COLO829 (cell line): ENCODE measurements around the gene RASGEF1C.
"Not testable (repeated sequence)": the region's sequence is repeated elsewhere in the genome, so short reads cannot be mapped to it uniquely, and the experiment has no call there.

Source experiments
- DNase-seq: peaks from one replicate; pipeline ENCODE4 v3.0.0; 2012; ENCODE audit warnings: low spot score

The RASGEF1C gene

DNA sequence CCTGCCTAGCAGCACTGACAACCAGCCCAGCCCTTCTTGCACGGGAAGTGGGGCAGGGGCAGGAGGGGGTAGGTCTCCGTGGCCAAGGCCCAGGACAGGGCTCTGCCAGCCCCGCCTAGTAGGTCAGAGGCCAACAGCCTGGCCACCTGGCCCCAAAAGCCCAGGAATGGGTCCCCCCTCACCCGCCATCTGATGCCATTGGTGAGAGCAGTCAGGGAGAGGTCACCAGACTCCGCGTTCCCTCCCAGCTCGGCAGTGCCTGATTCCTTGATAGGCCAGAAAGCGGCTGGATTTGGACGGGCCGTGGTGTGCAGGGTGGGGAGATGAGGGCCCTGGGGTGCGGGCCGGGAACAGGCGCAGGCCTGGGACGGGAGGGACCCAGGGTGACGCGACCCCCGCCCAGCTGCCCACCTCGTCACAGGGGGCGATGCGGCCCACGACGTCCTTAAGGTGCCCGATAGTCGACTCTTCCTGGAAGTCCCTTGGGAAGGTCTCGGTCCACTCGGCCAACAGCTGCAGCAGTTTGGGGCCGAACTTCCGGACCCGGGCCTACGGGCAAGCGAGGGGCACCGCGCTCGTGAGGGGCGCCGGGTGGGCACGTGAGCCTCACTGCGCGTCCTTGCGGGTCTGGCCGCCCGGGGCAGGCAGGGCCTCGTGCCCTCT is 72.9 kb downstream of the RASGEF1C start:
- DNase-seq = no peak

DNA sequence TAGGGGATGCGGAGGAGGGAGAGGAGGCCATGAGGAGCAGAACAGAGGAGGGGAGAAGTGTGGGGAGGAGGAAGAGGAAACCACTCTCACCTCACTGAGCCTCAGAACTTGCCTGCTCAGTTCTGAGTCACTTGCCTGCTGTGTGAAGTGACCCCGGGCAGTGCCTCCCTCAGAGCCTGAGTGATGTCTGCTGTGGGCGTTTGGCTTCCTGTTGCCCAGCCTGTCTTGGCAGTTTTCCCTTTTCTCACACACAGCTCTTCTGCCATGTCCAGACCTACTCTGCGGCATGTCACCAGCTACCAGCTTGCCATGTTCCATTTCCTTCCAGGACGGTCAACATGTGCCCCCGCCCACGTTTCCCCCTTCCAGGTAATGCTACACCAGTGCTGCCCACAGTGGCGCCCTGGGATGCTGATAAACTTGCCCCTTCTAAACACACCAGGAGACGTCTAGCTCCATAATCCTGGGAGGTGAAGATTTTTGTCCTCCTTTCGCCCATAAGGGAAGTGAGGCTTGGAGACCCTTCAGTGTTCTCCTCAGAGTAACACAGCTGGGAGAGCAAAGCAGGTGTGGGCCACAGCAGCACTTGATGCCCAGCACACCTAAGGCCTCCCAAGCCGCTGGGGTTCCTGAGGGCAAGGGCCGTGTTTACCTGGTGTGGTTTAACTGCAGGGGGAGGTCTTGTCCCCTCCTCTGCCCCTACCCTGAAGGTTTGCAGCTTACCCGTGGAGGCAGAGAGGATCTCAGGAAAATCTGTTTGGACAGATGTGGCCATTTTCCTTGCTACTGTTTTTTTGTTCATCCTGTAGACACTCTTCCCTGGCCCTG is 73.7 kb downstream of the RASGEF1C start:
- peak; percentile 49 for DNase-seq

DNA sequence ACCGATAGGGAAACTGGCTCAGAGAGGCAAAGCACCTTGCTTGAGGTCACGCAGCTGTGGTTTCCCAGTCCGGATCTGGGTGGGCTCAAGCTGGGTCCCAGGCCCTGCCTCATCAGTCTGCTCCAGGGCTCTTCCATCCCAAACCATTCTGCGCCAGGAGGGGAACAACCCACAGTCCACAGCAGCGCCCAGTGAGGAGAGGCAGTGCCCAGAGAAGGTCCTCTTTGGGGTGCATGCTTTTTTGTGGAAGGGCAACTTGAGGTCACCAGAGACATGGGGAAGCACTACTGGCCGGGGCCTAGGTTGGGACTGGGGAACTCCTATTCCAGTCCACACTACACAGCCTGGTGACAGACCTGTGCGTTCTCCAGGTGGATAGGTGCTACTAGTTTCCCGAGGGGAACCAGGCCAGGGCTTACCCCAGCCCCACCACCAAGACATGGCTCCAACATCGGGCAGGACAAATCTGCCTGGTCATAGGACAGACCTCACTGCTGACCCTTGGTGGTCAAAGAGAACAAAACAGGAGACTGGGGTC is 75.0 kb downstream of the RASGEF1C start:
- DNase-seq = no peak

DNA sequence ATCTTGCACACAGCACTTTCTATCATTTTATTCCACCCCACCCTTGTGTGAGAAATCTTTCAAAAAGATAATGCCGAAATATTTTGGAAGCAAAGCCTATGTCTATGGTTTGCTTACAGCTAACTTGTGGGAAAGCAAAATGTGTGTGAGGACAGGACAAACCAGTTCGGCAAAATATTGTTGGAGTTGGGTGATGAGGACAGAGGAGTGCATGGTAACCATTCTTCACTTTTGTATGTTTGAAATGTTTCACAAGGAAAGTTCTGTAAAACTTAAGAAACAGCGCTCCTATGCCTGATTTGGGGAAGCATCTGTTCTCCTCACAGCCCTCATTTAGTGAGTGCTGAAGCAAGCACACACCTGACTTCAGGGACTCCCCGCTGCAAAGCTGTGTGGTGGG is 75.5 kb downstream of the RASGEF1C start:
- no peak for DNase-seq

DNA sequence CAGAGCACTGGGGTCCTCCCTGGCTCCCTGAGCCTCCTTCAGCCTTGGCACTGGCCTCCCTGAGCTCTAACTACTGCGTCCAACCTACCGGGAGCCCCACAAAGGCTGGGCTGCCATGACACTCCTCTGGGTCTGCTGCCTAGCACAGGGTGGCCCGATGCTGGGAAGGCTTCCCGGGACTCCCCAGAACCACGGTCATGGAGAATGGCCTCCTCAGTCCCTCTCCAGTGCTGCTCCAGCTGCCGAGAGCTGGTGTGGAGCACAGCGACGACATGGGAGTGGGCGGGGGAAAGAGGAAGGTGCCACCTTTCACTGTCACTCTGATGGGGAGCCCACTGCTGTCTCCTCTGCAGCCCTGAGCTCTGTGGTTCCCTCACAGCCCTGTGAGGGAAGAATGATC is 76.0 kb downstream of the RASGEF1C start:
- no peak for DNase-seq

DNA sequence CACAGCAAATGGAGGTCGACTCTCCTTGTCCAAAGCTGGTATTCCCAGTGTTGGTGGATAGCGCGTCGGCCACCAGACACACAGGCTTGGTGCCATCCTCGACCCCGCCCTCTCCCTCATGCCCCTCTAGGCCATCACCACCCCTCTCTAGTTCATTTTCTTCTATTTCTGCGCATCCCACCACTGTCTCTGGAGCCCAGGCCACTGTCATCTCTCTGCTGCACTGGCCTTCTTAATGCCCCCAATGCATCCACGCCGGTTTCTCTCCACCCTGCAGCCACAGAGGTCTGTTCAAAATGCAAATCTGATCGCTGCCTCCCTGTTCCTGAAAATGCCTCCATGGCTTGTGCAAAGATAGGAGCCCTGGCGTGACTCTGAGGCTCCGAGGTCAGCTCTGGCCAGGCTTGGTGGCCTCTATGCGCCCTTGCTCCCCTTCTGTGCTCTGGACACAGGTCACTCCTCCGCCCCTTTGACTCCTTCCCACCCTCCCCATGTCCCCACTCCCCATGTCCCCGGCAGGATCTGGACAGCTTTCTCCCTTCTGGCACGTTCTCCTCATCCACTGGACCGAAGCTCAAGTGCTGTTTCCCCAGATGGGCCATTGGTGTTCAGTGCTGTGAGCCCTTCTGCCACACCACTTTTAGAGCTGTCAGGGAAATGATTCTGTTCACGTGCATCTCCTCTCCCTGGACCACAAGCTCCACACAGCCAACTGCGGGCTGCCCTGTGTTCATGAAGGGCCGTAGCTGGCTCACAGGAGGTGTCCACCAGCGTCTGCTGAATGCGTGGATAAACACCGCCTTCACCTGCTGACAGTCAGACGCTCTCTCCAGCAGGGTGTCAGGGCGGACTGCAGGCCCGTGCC is 77.9 kb downstream of the RASGEF1C start:
- DNase-seq = no peak

DNA sequence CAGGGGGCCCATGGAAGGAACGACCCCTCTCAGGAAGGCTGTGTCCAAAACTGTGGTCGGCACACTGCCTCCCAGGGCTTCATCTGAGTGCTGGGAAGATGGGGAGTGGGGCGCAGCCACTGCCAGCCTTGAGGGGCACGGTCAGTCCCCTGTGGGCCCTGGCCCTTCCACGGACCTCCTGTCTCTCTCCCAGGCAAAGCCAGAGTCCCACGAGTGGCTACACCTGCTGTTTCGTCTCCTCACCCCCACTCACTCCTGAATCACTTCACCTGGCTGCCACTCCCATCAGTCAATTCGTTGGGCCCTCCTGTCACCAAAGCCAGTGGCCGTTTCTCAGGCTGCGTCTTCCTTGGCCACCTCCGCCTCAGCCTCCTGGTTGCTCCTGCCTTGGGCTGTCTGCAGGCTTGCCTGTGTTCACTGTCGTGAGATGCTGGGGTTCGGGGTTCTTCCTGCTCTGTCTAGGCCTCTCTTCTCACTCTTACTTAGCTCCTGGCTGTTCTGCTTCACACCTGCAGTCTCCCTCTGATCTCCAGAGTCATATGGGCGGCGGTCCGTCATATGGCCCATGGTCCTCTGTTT is 78.6 kb downstream of the RASGEF1C start:
- no peak for DNase-seq

DNA sequence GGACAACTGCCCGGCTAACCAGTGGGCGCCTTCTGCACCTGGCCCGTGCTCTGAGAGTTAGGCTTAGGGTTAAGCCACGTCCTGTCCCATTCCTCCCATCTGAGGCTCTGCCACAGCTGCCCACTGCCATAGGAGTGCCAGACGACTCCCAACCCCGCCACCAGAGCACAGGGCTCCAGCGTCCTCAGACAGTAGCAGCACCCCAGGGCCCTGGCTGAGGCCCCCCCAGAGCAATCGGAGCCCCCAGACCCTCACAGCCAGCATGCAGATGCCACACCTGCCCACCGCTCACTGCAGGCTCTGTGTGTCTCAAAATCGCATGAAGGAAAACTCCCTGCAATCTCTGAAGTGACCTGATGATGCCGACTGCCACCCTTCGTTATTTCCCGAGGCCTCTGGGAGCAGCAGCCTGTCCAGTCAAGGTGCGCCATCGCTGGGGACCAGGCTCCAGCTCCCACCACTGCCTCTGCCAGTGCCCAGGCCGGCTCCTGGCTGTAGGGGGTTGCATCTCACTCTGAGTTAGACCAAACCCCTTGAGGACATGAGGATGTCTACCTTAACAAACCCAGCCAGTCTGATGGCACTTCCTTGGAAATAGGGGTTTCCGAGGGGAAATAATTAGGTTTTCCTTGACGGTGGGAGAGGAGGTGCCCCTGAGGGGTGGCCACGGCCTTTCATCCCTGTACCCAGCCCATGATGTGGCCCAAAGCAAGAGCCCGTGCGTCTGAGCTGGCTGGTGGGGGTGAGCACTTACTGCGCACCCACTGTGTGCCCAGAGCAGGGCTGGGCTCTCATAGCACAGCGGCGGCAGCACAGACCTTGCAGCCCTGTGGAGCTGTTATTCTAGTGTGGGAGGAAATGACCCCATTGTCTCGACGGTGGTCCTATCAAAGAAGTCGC is 79.5 kb downstream of the RASGEF1C start:
- DNase-seq = no peak

DNA sequence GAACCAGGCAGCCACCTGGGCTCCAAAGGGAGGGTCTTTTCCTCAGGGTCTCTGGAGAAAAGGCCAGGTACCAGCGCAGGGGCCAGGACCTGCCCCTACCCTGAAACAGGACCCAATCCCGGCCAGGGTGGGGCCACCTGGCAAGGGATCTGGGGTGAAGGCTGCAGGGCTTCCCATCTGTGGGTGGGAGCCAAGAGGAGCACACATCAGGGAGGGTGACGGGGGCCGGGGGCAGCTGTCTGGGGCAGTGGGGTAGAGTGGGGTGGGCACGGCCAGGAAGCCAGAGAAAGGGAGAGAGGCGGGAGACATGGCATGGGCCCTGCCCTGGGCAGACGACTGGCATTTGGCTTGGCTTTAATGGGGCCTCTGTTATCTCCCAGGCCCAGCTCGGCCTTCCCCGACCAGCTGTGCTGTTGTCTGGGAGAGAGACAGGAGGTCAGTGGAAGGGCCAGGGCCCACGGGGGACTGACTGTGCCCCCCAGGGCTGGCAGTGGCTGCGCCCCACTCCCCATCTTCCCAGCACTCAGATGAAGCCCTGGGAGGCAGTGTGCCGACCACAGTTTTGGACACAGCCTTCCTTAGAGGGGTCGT is 80.2 kb downstream of the RASGEF1C start:
- DNase-seq = no peak

DNA sequence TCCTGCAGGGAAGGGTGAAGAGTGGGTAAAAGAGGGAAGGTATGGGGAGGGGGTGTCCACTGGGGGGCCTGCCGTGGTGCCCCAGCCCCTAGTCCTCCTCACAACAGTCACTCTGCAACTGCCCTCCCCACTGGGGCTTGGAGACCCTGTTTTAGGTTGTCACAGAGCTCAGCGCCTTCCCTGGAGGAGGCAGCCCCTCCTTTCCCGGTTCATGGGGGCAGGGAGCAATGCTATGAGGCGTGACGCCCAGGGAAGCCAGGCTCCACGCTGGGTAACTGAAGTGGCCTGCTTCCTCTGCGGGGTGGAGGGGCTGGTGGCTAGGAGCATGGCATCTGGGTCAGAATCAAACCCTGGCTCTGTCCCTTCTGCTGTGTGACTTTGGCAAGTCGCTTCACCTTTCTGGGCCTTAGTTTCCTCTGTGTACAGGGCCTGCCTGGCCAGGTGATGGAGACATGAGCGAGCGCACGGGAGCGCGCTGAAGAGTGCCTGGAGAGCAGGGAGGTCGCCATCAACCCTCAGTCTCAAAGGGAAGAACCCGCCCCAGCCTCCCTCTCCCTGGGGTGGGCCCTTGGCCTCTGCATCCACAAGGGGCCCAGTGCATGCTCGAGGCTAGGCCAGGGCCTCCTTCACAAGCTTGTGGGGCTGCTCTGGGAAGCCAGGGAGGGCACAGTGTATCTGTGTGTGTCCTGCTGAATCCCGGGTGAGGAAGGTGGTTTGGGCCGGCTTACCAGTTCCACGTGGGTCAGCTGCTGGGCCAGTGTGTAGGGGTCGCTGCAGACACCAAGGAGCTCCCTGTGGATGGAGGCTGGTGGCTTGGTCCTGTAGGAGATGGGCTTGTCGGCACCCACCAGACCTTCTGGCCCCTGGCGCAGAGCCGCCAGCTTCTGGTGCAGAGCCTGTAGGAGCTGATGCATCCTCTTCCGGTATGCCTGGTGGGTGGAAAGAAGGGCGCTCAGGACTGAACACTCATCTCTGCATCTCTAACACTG is 81.0 kb downstream of the RASGEF1C start:
- DNase-seq = no peak

DNA sequence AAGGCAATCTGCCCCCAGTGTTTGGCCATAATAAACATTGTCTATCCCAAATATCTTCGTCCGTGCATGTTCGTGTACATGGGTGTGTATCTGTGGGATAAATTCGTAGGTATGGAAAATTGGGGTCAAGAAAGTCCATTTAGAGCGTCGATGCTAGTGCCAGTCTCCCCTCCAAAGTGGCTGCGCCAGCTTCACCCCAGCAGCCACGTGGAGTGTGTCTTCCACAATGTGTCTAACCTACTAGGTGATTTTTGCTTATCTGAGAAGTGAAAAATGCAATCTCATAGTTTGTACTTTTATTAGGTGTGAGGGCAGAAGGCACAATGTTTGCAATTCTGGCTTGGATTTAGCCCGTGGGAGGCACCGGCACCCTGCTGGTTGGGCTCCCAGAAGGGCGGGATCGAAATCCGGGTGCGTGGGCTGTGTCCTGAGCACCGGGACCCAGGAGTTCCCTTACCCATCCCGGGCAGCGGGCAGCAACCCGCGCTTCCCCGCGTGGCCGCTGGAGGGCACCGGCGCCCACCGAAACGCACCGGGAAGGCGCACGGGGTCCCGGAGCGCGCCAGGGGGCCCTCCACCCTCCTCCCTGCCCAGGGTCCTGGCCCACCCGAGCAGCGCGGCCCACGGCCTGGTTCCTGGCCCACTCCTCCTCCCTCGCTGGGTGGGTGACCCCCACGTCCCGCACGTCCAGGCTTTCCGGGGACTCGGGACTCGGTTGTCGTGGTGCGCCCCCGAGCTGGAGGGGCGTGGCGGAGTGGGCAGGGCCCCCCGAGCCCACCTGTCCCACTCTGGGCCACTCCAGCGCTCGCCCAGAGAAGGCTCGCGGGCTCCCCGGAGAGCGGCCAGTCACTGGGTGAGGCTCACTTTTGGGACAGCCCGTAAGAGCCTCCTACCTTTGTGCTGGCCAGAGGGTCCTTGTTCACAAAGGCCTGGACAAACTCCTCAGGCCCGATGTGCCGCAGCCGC is 82.0 kb downstream of the RASGEF1C start:
- no peak for DNase-seq

DNA sequence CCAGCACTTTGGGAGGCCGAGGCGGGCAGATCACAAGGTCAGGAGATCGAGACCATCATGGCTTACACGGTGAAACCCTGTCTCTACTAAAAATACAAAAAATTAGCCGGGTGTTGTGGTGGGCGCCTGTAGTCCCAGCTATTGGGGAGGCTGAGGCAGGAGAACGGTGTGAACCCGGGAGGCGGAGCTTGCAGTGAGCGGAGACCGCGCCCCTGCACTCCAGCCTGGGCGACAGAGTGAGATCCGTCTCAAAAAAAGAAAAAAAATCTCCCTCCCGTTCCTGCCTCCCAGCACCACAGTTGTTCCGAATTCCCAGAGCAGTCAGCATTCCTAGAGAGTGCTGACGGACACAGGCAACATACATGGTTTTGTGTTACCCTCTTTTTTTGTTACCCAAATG is 82.9 kb downstream of the RASGEF1C start:
- not testable (repeated sequence) for DNase-seq

DNA sequence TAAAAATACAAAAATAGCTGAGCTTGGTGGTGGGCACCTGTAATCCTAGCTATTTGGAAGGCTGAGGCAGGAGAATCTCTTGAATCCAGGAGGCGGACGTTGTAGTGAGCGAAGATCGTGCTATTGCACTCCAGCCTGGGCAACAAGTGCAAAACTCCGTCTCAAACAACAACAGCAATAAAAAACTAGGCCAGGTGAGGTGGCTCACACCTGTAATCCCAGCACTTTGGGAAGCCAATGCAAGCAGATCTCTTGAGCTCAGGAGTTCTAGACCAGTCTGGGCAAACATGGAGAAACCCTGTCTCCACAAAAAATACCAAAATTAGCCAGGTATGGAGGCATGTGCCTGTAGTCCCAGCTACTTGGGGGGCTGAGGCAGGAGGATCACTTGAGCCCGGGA is 84.3 kb downstream of the RASGEF1C start:
- not testable (repeated sequence) for DNase-seq

DNA sequence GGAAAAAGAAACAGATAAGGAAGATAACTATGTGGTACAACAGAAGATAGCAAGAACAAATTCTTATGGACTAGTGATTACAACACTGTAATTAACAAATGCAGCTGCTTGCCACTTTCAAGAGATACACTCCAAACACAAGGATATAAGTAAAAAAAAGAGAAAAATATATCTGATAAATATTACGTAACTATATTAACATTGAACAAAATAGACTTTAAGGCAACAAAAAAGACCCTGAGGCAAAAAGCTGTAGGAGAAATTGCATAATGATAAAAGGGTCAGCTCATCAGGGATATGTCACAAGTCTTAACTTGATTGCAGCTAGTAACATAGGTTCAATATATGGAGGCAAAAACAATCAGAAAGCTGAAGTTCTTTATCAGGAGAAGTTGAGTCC is 86.1 kb downstream of the RASGEF1C start:
- no peak for DNase-seq

DNA sequence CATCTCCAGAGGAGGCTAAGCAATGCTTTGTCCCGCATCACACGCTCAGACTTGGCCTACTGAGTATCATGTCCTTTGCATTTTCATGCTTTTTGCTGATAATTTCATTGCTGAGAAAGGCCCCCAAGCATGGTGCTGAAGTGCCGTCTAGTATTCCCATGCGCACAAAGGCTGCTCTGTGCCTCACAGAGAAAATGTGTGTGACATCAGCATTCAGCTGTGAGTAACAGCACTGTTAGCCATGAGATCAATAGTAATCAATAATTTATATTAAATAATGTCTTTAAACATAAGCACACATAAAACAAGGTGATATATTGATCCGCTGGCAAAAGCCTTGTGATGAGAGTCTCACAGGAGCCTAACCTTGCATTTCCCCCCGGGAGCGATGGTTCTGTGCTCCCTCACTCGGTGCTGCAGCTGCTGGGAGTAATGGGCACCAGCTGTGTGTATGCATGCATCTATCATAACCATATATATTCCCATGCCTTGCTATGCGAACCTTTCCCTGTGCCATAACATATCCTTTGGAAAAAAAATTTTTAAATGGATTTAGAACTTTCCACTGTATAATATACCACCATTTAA is 87.1 kb downstream of the RASGEF1C start:
- DNase-seq = no peak

DNA sequence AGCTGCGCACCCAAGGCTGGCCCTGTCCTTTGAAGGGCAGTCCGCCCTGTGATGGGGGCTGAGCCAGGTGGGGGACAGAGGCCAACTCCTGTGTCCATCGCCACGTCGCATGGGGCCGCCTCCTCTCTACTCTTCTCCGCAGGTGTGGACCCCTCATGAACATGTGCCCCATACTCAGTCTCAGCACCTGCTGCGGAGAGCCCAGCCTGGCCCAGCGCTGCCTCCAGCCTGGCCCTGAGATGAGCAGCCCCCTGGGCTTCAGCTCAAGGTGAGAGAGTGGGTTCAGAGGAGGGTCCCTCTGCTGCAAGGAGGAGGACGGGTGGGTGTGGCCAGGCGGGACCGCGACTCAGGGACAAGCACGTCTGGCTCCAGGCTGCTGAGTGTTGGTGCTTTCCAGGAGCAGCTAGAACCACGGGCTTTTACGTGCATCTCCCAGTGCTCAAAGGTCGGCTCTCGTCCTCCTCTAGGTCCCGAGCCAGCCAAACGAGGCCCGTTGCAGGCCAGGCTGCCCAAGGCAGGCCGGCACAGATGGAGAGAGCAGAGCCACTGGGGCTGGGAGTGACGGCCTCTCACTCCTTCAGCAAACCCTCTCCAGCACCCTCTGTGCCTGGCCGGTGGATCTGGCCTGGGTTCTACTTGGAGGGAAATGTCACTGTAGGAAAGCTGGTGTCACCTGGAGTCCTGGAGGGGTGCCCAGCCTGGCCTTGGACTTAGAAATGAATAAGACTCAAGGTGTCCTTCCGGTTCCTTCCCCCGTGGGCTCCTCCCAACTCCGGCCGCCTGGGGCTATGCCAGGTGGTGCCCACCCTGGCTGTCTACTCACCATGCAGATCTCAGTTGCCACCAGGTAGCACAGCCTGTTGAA is 88.5 kb downstream of the RASGEF1C start:
- no peak for DNase-seq

DNA sequence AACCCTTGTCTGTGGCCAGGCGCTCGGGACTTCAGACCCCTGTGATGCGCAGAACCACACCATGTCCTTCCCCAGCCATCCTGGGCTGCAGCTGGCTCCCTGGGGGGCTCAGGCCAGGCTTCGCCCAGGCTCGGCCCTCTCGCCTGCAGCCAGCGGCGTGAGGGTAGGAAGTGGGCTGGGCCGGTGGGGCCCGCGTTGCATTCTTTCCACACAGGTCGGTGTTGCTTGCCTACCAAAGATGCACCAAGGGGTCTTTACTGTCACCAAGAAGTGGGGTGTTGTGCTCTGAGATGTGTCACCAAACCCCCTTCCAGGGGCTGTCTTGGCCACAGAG is 89.1 kb downstream of the RASGEF1C start:
- no peak for DNase-seq
